Liver (tissue), 9 donors: ENCODE measurements around the gene ASB13. TPM values are rescaled to one million over a fixed set of nuclear protein-coding genes. Genes with fewer than 3 reads are reported as not detected.

Experiments used
- DNase-seq: peaks from one replicate; pipeline ENCODE4 v3.0.0-alpha.2; 2017; ENCODE audit warnings: low spot score
- H3K27ac ChIP-seq, 2 donors: one replicate each; pipeline ENCODE4 v1.7.0; 2013; ENCODE audit warnings: inconsistent platforms in 2 of 2, low read length in 2 of 2, control low read depth in 1 of 2, low read depth in 1 of 2, mild to moderate bottlenecking in 1 of 2
- H3K27me3 ChIP-seq, 4 donors: one replicate each; pipeline versions ENCODE4 v1.6.1 to v1.7.0; 2013; ENCODE audit warnings: low read length in 3 of 4, inconsistent platforms in 1 of 4, mild to moderate bottlenecking in 1 of 4, moderate library complexity in 1 of 4; ENCODE audit not compliant: control insufficient read depth in 4 of 4, insufficient read depth in 4 of 4
- H3K36me3 ChIP-seq, 4 donors: one replicate each; pipeline versions ENCODE4 v1.6.1 to v1.7.0; 2013; ENCODE audit warnings: low read length in 3 of 4, mild to moderate bottlenecking in 3 of 4, low read depth in 1 of 4, moderate library complexity in 1 of 4; ENCODE audit not compliant: control insufficient read depth in 4 of 4, insufficient read depth in 3 of 4
- H3K4me1 ChIP-seq, 4 donors: one replicate each; pipeline versions ENCODE4 v1.6.1 to v1.7.0; 2013; ENCODE audit warnings: low read length in 3 of 4, mild to moderate bottlenecking in 3 of 4, moderate library complexity in 1 of 4; ENCODE audit not compliant: control insufficient read depth in 4 of 4, insufficient read depth in 4 of 4
- H3K4me3 ChIP-seq, 3 donors: one replicate each; pipeline versions ENCODE4 v1.6.1 to v1.7.0; 2013; ENCODE audit warnings: low read length in 3 of 3, control low read depth in 1 of 3, low read depth in 1 of 3, mild to moderate bottlenecking in 1 of 3
- H3K9ac ChIP-seq, 2 donors: one replicate each; pipeline ENCODE4 v1.7.0; 2013; ENCODE audit warnings: low read length in 2 of 2, mild to moderate bottlenecking in 2 of 2, moderate library complexity in 2 of 2, control low read depth in 1 of 2, low read depth in 1 of 2
- H3K9me3 ChIP-seq, 4 donors: one replicate each; pipeline versions ENCODE4 v1.6.1 to v1.7.0; 2013; ENCODE audit warnings: low read length in 3 of 4; ENCODE audit not compliant: control insufficient read depth in 4 of 4
- EGR1 ChIP-seq, 2 donors: IDR thresholded peaks; 2 replicates each; pipeline ENCODE4 v1.6.1; 2016 to 2018; ENCODE audit warnings: antibody characterized with exemption in 2 of 2, low read depth in 2 of 2
- FOXA1 ChIP-seq: IDR thresholded peaks from 2 replicates; pipeline ENCODE4 v1.6.1; 2016; ENCODE audit warnings: antibody characterized with exemption
- FOXA2 ChIP-seq: IDR thresholded peaks from 2 replicates; pipeline ENCODE4 v1.6.1; 2016; ENCODE audit warnings: antibody characterized with exemption
- GABPA ChIP-seq, 2 donors: IDR thresholded peaks in 1 of 2; conservative IDR thresholded peaks in 1 of 2; 2 replicates each; pipeline ENCODE4 v1.6.1; 2016; ENCODE audit warnings: antibody characterized with exemption in 2 of 2, mild to moderate bottlenecking in 1 of 2, moderate library complexity in 1 of 2
- HNF4A ChIP-seq, 2 donors: conservative IDR thresholded peaks; 2 replicates each; pipeline ENCODE4 v1.6.1; 2016; ENCODE audit warnings: antibody characterized with exemption in 2 of 2, mild to moderate bottlenecking in 2 of 2
- HNF4G ChIP-seq: IDR thresholded peaks from 2 replicates; pipeline ENCODE4 v1.6.1; 2016; ENCODE audit warnings: antibody characterized with exemption
- JUND ChIP-seq, 2 donors: IDR thresholded peaks; 2 replicates each; pipeline ENCODE4 v1.6.1; 2016; ENCODE audit warnings: antibody characterized with exemption in 2 of 2
- NR2F2 ChIP-seq: IDR thresholded peaks from 2 replicates; pipeline ENCODE4 v1.6.1; 2016; ENCODE audit warnings: antibody characterized with exemption
- RAD21 ChIP-seq, 2 donors: IDR thresholded peaks; 2 replicates each; pipeline ENCODE4 v1.6.1; 2016; ENCODE audit warnings: antibody characterized with exemption in 2 of 2, mild to moderate bottlenecking in 2 of 2
- RXRA ChIP-seq, 2 donors: IDR thresholded peaks; 2 replicates each; pipeline ENCODE4 v1.6.1; 2017 to 2018; ENCODE audit warnings: antibody characterized with exemption in 2 of 2, mild to moderate bottlenecking in 1 of 2
- SP1 ChIP-seq: IDR thresholded peaks from 2 replicates; pipeline ENCODE4 v1.6.1; 2018; ENCODE audit warnings: antibody characterized with exemption, mild to moderate bottlenecking
- TAF1 ChIP-seq: conservative IDR thresholded peaks from 2 replicates; pipeline ENCODE4 v1.6.1; 2016; ENCODE audit warnings: antibody characterized with exemption, mild to moderate bottlenecking
- YY1 ChIP-seq: IDR thresholded peaks from 2 replicates; pipeline ENCODE4 v1.6.1; 2016; ENCODE audit warnings: antibody characterized with exemption, mild to moderate bottlenecking
- WGBS: extraction: QIAGEN DNeasy Blood & Tissue Kit; methylation state at CpG from one replicate; pipeline ENCODE4 v1.1.7; 2013; 5-methylcytosine and 5-hydroxymethylcytosine counted together
- polyA plus RNA-seq, 2 donors: library from polyadenylated mRNA; stranded (reverse) in 1 of 2; unstranded in 1 of 2; fragments of 200-250 nt in 1 of 2; fragments of >200 nt in 1 of 2; fragmentation: Nextera tagmentation in 1 of 2; extraction: Ambion mirVana in 1 of 2; gene quantifications; one replicate each; pipeline versions ENCODE4 v1.2.1 to v1.2.3, GENCODE V29; 2013 to 2015
- total RNA-seq, 2 donors: library from RNA; depleted of rRNA; stranded (reverse); fragments of >200 nt; gene quantifications; one replicate each; pipeline ENCODE4 v1.2.3, GENCODE V29; 2014
- TF ChIP-seq, protein P1 (sequence below): IDR thresholded peaks from 2 replicates; pipeline ENCODE4 v1.6.1; 2016; ENCODE audit warnings: antibody characterized with exemption, mild to moderate bottlenecking
- TF ChIP-seq, protein P2 (sequence below): IDR thresholded peaks from 2 replicates; pipeline ENCODE4 v1.6.1; 2016; ENCODE audit warnings: antibody characterized with exemption
- TF ChIP-seq, protein P3 (sequence below): IDR thresholded peaks from 2 replicates; pipeline ENCODE4 v1.6.1; 2016; ENCODE audit warnings: antibody characterized with exemption
- TF ChIP-seq, protein P4 (sequence below): fragments of 150-350 bp; IDR thresholded peaks from 2 replicates; pipeline ENCODE4 v1.5.1; 2017; ENCODE audit warnings: improper control_type of control experiment, low read depth, low read length; ENCODE audit not compliant: missing input control
- TF ChIP-seq, protein P5 (sequence below): IDR thresholded peaks from 2 replicates; pipeline ENCODE4 v1.6.1; 2016; ENCODE audit warnings: antibody characterized with exemption
- donor health status: healthy.
- donor health status: healthy.
- donor health status: healthy.
- donor health status: healthy.
- donor health status: healthy.

The ASB13 gene
- total and polyA plus RNA-seq, 4 donors = 8.5 to 48.3 (median 42.5) TPM

DNA sequence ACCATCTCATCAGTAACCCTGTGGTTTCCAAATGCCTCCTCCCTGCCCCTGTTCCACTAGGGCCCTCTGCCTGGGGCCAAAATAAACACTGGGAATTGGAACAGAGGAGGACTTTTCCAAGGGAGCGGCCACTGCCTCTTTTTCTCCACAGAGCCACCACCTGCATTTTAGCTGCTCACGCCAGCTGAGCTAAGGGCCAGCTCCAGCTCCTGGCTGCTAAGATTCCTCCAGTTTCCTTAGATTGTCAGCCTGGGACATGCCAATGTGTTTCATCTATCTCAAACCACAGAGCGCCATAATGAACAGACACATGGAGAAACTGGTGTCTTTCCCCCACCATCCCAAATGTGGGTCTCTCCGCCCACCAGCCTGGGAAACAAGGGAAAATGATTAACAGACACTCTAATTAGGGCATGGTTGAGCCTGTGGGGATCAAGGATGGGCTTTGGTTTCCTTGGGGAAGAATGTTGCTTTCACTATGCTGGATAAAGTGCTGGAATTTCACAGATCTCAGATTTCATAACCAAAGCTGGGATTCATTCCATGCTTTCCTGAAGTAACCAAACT is 52.2 kb downstream of the ASB13 start:
- Histone ChIP-seq H3K27me3 (no peaks in the 10 kb centered on the region), H3K9me3 (no peaks in the 10 kb centered on the region), H3K4me1 (peaks cover 5 to 24% (median 14%) of the 10 kb centered on the region in 4 donors), H3K27ac (peak overlapping the region; percentile 14 to 69), H3K4me3 (no peak overlapping the region), H3K36me3 (no peaks in the 10 kb centered on the region), H3K9ac (no peak overlapping the region)
- no peak for DNase-seq
- peak; percentile 74 for TF ChIP-seq FOXA1
- peak in 1 of 2 donors; percentile 19 for TF ChIP-seq EGR1 (IDR thresholded peaks at IDR 0.05; ENCODE audit: low read depth in 2 of 2)
- TF ChIP-seq, protein P1, sequence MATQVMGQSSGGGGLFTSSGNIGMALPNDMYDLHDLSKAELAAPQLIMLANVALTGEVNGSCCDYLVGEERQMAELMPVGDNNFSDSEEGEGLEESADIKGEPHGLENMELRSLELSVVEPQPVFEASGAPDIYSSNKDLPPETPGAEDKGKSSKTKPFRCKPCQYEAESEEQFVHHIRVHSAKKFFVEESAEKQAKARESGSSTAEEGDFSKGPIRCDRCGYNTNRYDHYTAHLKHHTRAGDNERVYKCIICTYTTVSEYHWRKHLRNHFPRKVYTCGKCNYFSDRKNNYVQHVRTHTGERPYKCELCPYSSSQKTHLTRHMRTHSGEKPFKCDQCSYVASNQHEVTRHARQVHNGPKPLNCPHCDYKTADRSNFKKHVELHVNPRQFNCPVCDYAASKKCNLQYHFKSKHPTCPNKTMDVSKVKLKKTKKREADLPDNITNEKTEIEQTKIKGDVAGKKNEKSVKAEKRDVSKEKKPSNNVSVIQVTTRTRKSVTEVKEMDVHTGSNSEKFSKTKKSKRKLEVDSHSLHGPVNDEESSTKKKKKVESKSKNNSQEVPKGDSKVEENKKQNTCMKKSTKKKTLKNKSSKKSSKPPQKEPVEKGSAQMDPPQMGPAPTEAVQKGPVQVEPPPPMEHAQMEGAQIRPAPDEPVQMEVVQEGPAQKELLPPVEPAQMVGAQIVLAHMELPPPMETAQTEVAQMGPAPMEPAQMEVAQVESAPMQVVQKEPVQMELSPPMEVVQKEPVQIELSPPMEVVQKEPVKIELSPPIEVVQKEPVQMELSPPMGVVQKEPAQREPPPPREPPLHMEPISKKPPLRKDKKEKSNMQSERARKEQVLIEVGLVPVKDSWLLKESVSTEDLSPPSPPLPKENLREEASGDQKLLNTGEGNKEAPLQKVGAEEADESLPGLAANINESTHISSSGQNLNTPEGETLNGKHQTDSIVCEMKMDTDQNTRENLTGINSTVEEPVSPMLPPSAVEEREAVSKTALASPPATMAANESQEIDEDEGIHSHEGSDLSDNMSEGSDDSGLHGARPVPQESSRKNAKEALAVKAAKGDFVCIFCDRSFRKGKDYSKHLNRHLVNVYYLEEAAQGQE = peak; percentile 45
- TF ChIP-seq, protein P2, sequence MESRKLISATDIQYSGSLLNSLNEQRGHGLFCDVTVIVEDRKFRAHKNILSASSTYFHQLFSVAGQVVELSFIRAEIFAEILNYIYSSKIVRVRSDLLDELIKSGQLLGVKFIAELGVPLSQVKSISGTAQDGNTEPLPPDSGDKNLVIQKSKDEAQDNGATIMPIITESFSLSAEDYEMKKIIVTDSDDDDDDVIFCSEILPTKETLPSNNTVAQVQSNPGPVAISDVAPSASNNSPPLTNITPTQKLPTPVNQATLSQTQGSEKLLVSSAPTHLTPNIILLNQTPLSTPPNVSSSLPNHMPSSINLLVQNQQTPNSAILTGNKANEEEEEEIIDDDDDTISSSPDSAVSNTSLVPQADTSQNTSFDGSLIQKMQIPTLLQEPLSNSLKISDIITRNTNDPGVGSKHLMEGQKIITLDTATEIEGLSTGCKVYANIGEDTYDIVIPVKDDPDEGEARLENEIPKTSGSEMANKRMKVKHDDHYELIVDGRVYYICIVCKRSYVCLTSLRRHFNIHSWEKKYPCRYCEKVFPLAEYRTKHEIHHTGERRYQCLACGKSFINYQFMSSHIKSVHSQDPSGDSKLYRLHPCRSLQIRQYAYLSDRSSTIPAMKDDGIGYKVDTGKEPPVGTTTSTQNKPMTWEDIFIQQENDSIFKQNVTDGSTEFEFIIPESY = peak; percentile 41
- no peak for TF ChIP-seq GABPA (IDR thresholded peaks at IDR 0.05 in 1 of 2, conservative IDR thresholded peaks at IDR 0.05 in 1 of 2)
- no peak for TF ChIP-seq TAF1
- peak; percentile 82 for TF ChIP-seq FOXA2
- peak; percentile 57 to 69 for TF ChIP-seq RAD21 (IDR thresholded peaks at IDR 0.05)
- TF ChIP-seq HNF4G = peak; percentile 56
- TF ChIP-seq HNF4A (conservative IDR thresholded peaks at IDR 0.05) = peak; percentile 88 to 89
- peak; percentile 74 to 80 for TF ChIP-seq RXRA (IDR thresholded peaks at IDR 0.05)
- peak in 1 of 2 donors; percentile 59 for TF ChIP-seq JUND (IDR thresholded peaks at IDR 0.05)
- TF ChIP-seq, protein P3, sequence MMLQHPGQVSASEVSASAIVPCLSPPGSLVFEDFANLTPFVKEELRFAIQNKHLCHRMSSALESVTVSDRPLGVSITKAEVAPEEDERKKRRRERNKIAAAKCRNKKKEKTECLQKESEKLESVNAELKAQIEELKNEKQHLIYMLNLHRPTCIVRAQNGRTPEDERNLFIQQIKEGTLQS = no peak
- TF ChIP-seq, protein P4, sequence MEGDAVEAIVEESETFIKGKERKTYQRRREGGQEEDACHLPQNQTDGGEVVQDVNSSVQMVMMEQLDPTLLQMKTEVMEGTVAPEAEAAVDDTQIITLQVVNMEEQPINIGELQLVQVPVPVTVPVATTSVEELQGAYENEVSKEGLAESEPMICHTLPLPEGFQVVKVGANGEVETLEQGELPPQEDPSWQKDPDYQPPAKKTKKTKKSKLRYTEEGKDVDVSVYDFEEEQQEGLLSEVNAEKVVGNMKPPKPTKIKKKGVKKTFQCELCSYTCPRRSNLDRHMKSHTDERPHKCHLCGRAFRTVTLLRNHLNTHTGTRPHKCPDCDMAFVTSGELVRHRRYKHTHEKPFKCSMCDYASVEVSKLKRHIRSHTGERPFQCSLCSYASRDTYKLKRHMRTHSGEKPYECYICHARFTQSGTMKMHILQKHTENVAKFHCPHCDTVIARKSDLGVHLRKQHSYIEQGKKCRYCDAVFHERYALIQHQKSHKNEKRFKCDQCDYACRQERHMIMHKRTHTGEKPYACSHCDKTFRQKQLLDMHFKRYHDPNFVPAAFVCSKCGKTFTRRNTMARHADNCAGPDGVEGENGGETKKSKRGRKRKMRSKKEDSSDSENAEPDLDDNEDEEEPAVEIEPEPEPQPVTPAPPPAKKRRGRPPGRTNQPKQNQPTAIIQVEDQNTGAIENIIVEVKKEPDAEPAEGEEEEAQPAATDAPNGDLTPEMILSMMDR = no peak
- TF ChIP-seq, protein P5, sequence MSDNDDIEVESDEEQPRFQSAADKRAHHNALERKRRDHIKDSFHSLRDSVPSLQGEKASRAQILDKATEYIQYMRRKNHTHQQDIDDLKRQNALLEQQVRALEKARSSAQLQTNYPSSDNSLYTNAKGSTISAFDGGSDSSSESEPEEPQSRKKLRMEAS = peak; percentile 79
- peak; percentile 70 for TF ChIP-seq YY1
- TF ChIP-seq SP1 = peak; percentile 84
- TF ChIP-seq NR2F2 = no peak
- WGBS = 63% methylated on average over 4 of the region's 4 CpGs
